Measurements from ENCODE around the gene GRK6. TPM values are rescaled to one million over a fixed set of nuclear protein-coding genes. Genes with fewer than 3 reads are reported as not detected.

The GRK6 gene
- total and polyA plus RNA-seq, 2 of the 4 experiments (the other 2 are of a cell fraction): 25.3 to 30.1 TPM

GRCh38 chr5:177429248-177430040, 3.0 kb downstream of the GRK6 start:
- Histone ChIP-seq H3K27ac (ENCODE audit: insufficient read depth, low read length) (no peak overlapping the region), H3K36me3 (ENCODE audit: control insufficient read depth, insufficient read depth, low read length) (peaks cover 23% of the 10 kb centered on the region), H2BK15ac (ENCODE audit: low read depth, low read length) (no peak overlapping the region), H2AK5ac (ENCODE audit: low read depth, low read length) (no peak overlapping the region), H4K91ac (ENCODE audit: insufficient read depth, low read depth, low read length) (no peak overlapping the region), H4K20me1 (ENCODE audit: insufficient read depth, low read length) (peaks cover 29% of the 10 kb centered on the region), H3K9ac (ENCODE audit: low read depth, low read length) (no peak overlapping the region), H3K56ac (ENCODE audit: extremely low read depth, insufficient read depth, low read length) (no peak overlapping the region), H2AFZ (replicated peaks; ENCODE audit: low read length, poor library complexity) (no peak overlapping the region), H3K79me1 (ENCODE audit: low read depth in 1 of 2, low read length in 2 of 2) (peaks cover 13 to 49% of the 10 kb centered on the region in 2 experiments), H3K4ac (ENCODE audit: low read depth, low read length) (no peak overlapping the region), H3K4me1 (ENCODE audit: control insufficient read depth, insufficient read depth, low read length) (peaks cover 13% of the 10 kb centered on the region), H3K9me3 (ENCODE audit: control insufficient read depth, insufficient read depth, low read length) (no peaks in the 10 kb centered on the region), H3K4me3 (ENCODE audit: insufficient read depth, low read depth, low read length) (no peak overlapping the region), H2BK5ac (ENCODE audit: low read depth, low read length, poor library complexity, severe bottlenecking) (no peak overlapping the region), H4K5ac (ENCODE audit: low read depth, low read length) (no peak overlapping the region), H3K4me2 (ENCODE audit: low read depth, low read length) (no peak overlapping the region), H3K14ac (replicated peaks; ENCODE audit: low read depth, low read length) (no peak overlapping the region), H2BK120ac (ENCODE audit: low read depth, low read length) (no peak overlapping the region), H2BK20ac (ENCODE audit: low read depth, low read length) (no peak overlapping the region), H2AK9ac (replicated peaks; ENCODE audit: low read depth, low read length, poor library complexity) (no peak overlapping the region), H4K8ac (ENCODE audit: low read depth in 2 of 2, low read length in 2 of 2) (no peak overlapping the region), H3K9me1 (ENCODE audit: insufficient read depth, low read length) (peaks cover 15% of the 10 kb centered on the region), H3K27me3 (ENCODE audit: control insufficient read depth, insufficient read depth, low read length) (no peaks in the 10 kb centered on the region), H3K18ac (ENCODE audit: low read depth, low read length) (no peak overlapping the region), H3K23ac (ENCODE audit: low read depth, low read length) (no peak overlapping the region)
- DNase-seq (no peak), ATAC-seq (ENCODE audit: low read depth) (no peak)
- intact Hi-C loops (cut with micrococcal nuclease): no loop called here
- ChIA-PET POLR2A (ENCODE audit: unreplicated experiment) (no interaction called here), CTCF (interaction anchor here (0.8 kb wide), 1 partner anchor 16 kb away, joined by 3 read pairs; no protein-coding TSS in a partner anchor)
- TF ChIP-seq MAFK (IDR thresholded peaks at IDR 0.05; ENCODE audit: low read depth, low read length) (no peak), ELK1 (IDR thresholded peaks at IDR 0.05; ENCODE audit: borderline replicate concordance, low read depth, low read length) (no peak), NFE2L2 (IDR thresholded peaks at IDR 0.05; ENCODE audit: low read depth, low read length) (no peak), SMC3 (IDR thresholded peaks at IDR 0.05; ENCODE audit: low read depth, low read length) (no peak), FOS (IDR thresholded peaks at IDR 0.05; ENCODE audit: low read depth, low read length) (no peak), USF2 (IDR thresholded peaks at IDR 0.05; ENCODE audit: low read depth, low read length) (no peak), BHLHE40 (IDR thresholded peaks at IDR 0.05; ENCODE audit: low read depth, low read length) (no peak), POLR2A (IDR thresholded peaks at IDR 0.05; ENCODE audit: low read depth, low read length) (no peak), MAZ (IDR thresholded peaks at IDR 0.05; ENCODE audit: borderline replicate concordance, low read depth, low read length) (no peak), RCOR1 (IDR thresholded peaks at IDR 0.05; ENCODE audit: insufficient replicate concordance, low read length) (no peak), CEBPB (IDR thresholded peaks at IDR 0.05; ENCODE audit: low read depth, low read length) (no peak), RFX5 (IDR thresholded peaks at IDR 0.05; ENCODE audit: low read depth, low read length) (no peak), CHD1 (IDR thresholded peaks at IDR 0.05; ENCODE audit: low read depth, low read length) (no peak)
- no TSS peak for BruUV-seq (replicated peaks)
- 83% methylated on average over 2 of the region's 6 CpGs; no CpG with 5 or more reads in 1 of the 2 experiments for WGBS, 2 experiments (ENCODE audit: extremely low coverage in 2 of 2, insufficient read length in 1 of 2)
- in situ Hi-C loops (cut with MboI; ENCODE audit: low sequenced_read_pairs): no loop called here
- dilution Hi-C loops (cut with HindIII; ENCODE audit: low sequenced_read_pairs, unreplicated experiment): no loop called here
